Esophagus muscularis mucosa (tissue), 4 donors: ENCODE measurements around the gene IL18R1. TPM values are rescaled to one million over a fixed set of nuclear protein-coding genes. Genes with fewer than 3 reads are reported as not detected.

Source experiments
- DNase-seq: peaks from one replicate; pipeline ENCODE4 v3.0.0-alpha.2; 2017; ENCODE audit errors: extremely low spot score
- H3K27ac ChIP-seq, 4 donors: fragments of 200-600 bp; sonication (generic); replicated peaks in 1 of 4; 1 replicate in 3 of 4; 2 replicates in 1 of 4; pipeline ENCODE4 v1.5.1; 2016 to 2019; ENCODE audit warnings: mild to moderate bottlenecking in 1 of 4
- H3K27me3 ChIP-seq, 4 donors: fragments of 200-600 bp; sonication (generic); one replicate each; pipeline versions ENCODE4 v1.5.1 to v1.6.0; 2016 to 2019
- H3K36me3 ChIP-seq, 4 donors: fragments of 200-600 bp; sonication (generic); one replicate each; pipeline ENCODE4 v1.5.1; 2016 to 2019
- H3K4me1 ChIP-seq, 4 donors: fragments of 200-600 bp; sonication (generic); one replicate each; pipeline ENCODE4 v1.5.1; 2016 to 2019
- H3K4me3 ChIP-seq, 4 donors: fragments of 200-600 bp; sonication (generic); 1 replicate in 2 of 4; 2 replicates in 2 of 4; pipeline ENCODE4 v1.5.1; 2016 to 2019; ENCODE audit warnings: mild to moderate bottlenecking in 4 of 4, moderate library complexity in 1 of 4
- H3K9me3 ChIP-seq, 4 donors: fragments of 200-600 bp; sonication (generic); 1 replicate in 3 of 4; 2 replicates in 1 of 4; pipeline ENCODE4 v1.5.1; 2016 to 2019
- CTCF ChIP-seq, 3 experiments: fragments of 200-600 bp in 2 of 3; fragments of 450-650 bp in 1 of 3; sonication (generic) in 2 of 3; IDR thresholded peaks; one replicate each; pipeline ENCODE4 v1.5.1; 2017 to 2019; ENCODE audit warnings: antibody characterized with exemption in 3 of 3, mild to moderate bottlenecking in 2 of 3, moderate library complexity in 1 of 3
- EP300 ChIP-seq: sonication (generic); formaldehyde crosslinking; IDR thresholded peaks from one replicate; pipeline ENCODE4 v1.6.1; 2017; ENCODE audit warnings: antibody characterized with exemption
- POLR2A ChIP-seq: fragments of 450-650 bp; IDR thresholded peaks from one replicate; pipeline ENCODE4 v1.6.1; 2017; ENCODE audit warnings: antibody characterized with exemption, moderate library complexity, mild to moderate bottlenecking, low read depth
- POLR2AphosphoS5 ChIP-seq, 2 donors: sonication (generic); formaldehyde crosslinking; IDR thresholded peaks; one replicate each; pipeline ENCODE4 v1.6.1; 2017; ENCODE audit warnings: antibody characterized with exemption in 2 of 2
- whole genome bisulfite sequencing: methylation state at CpG from one replicate; pipeline ENCODE4 v1.1.5; 2018; 5-methylcytosine and 5-hydroxymethylcytosine counted together
- intact Hi-C: fragments of 100-400 bp; cut with DNase I; formaldehyde crosslinking; loops from one replicate; pipeline ENCODE4 v1.15.1; 2023
- total RNA-seq, 4 donors: library from RNA; depleted of rRNA; stranded (reverse); fragments of >200 nt; gene quantifications; one replicate each; pipeline versions ENCODE4 v1.1.0 to v1.2.1, GENCODE V29; 2016

The IL18R1 gene
- total RNA-seq, 4 donors from 2014 or later = 2.8 to 11.8 (median 5.2) TPM

DNA sequence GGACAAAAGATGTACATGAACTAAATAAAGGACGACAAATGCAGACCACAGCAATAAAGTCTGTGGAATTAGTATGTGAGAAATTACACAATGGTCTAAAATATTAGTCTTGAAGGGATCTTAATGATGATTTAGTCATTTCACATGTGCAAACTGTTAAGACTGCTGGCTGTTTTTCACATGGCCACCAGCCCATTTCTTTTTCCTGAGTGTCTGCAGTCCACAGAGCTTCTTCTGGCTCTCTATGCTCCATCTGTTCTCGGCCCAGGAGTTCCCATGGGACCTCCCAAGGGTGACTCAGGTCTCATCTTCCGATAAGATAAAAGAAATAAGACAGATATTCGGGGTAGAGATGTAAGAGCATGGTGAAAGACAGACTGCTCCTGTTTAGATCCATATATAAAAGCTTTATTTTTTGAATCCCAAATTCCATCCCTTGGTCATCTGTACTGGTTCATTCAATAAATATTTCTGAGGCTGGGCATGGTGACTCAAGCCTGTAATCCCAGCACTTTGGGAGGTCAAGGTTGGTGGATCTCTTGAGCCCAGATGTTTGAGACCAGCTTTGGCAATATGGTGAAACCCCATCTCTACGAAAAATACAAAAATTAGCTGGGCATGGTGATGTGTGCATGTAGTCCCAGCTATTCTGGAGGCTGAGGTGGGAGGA, 24.1 kb upstream of the IL18R1 start:
- Histone ChIP-seq H3K4me3 (no peak overlapping the region), H3K36me3 (no peaks in the 10 kb centered on the region), H3K9me3 (no peaks in the 10 kb centered on the region), H3K27ac (no peak overlapping the region), H3K4me1 (peaks cover 0 to 4% (median under 1%) of the 10 kb centered on the region in 4 donors), H3K27me3 (no peaks in the 10 kb centered on the region)
- DNase-seq = no peak
- intact Hi-C loops = no loop called here
- TF ChIP-seq EP300 = no peak
- 62% methylated on average over 5 of the region's 5 CpGs for WGBS

- intact Hi-C loops = no loop called here
- 62% methylated on average over 1 of the region's 1 CpG for WGBS
- Histone ChIP-seq H3K4me1 (peaks cover 0 to 8% (median 2%) of the 10 kb centered on the region in 4 donors), H3K27me3 (no peaks in the 10 kb centered on the region), H3K4me3 (no peak overlapping the region), H3K9me3 (no peaks in the 10 kb centered on the region), H3K27ac (no peak overlapping the region), H3K36me3 (no peaks in the 10 kb centered on the region)
- no peak for DNase-seq
- no peak for TF ChIP-seq POLR2A
These were observed 21.1 kb upstream of the IL18R1 start for GRCh38 chr2:102334486-102334885.

DNA sequence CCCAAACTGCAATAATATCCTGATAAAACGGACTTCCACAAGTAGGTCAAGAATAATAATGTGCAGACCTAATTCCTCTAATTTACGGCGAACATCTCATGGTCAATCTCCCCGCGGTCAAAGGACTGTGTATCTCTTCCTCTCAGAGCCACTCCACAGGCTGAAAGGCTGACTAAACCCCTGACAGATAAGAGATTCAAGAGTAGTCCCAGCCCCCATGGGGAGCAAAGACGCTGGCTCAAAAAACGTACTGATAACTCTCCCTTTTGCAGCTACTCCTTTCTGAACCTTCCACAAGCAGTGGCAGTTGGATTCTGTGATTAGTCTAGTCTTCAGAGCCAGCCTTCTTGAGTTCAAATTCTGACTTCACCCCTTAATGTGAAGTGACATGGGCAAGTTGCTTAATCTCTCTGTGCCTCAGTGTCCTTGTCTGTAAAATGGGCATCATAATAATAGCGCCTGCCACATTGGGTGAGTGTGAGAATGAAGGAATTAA, 19.7 kb upstream of the IL18R1 start:
- no peak for DNase-seq
- Histone ChIP-seq H3K27me3 (no peaks in the 10 kb centered on the region), H3K4me3 (no peak overlapping the region), H3K27ac (no peak overlapping the region), H3K4me1 (peaks cover 0 to 8% (median 2%) of the 10 kb centered on the region in 4 donors), H3K36me3 (no peaks in the 10 kb centered on the region), H3K9me3 (no peaks in the 10 kb centered on the region)
- WGBS = 65% methylated on average over 8 of the region's 8 CpGs
- intact Hi-C loops = no loop called here
- TF ChIP-seq POLR2A (no peak), EP300 (no peak)

DNA sequence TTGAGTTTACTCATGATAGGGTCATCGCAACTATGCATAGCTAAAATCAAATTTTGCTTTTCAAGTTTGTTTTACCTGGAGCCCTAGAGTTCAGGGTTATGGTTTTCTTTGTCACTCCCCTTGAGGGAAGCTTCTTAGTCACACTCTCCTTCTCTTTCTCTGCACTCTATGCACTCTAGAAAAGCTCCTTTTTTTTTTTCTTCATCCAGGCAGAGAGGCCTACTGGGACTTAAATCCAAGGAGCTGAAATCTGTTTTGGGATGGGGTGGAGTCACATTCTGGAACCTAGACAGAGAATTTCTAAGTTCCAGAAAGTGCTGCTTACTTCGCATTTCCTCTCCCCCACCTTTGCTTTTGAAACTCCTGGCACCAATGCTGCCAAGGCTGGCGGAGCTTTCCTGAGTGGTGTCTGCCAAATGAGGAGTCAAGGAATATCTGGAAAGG, 19.1 kb upstream of the IL18R1 start:
- no peaks in the 10 kb centered on the region for H3K27me3 ChIP-seq
- 71% methylated on average over 3 of the region's 3 CpGs for WGBS
- H3K4me1 ChIP-seq = peaks cover 0 to 8% (median 2%) of the 10 kb centered on the region in 4 donors
- intact Hi-C loops = no loop called here
- peak overlapping the region in 1 of 4 donors; percentile 27 for H3K27ac ChIP-seq
- TF ChIP-seq POLR2A (no peak), EP300 (no peak), POLR2AphosphoS5 (IDR thresholded peaks at IDR 0.05) (no peak), CTCF (IDR thresholded peaks at IDR 0.05) (no peak)
- no peak overlapping the region for H3K4me3 ChIP-seq
- no peak for DNase-seq
- peaks cover 0 to 5% (median 0%) of the 10 kb centered on the region in 4 donors for H3K36me3 ChIP-seq
- H3K9me3 ChIP-seq = no peaks in the 10 kb centered on the region

DNA sequence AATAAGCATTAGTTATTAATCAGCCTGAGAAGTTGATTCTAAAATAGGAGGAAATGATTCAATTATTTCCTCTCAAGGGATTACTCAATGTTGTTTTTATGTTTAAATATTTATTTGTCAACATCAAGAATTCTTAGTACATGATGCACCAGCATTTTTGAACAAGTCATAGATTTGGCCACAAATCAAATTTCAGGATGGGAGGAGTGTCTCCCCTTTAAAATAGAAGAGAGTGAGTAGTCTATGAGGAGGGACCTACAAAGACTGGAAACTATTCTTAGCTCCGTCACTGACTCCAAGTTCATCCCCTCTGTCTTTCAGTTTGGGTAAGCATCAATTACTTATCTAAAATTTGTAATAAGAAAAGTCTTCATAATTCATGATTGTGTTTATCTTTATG, 18.6 kb upstream of the IL18R1 start:
- peaks cover 0 to 6% (median 0%) of the 10 kb centered on the region in 4 donors for H3K36me3 ChIP-seq
- H3K9me3 ChIP-seq = no peaks in the 10 kb centered on the region
- no peak for TF ChIP-seq CTCF (IDR thresholded peaks at IDR 0.05)
- TF ChIP-seq EP300 = no peak
- no peak for TF ChIP-seq POLR2A
- no peak for TF ChIP-seq POLR2AphosphoS5 (IDR thresholded peaks at IDR 0.05)
- no peak for DNase-seq
- WGBS = 48% methylated on average over 1 of the region's 1 CpG
- peaks cover 0 to 8% (median 2%) of the 10 kb centered on the region in 4 donors for H3K4me1 ChIP-seq
- H3K27me3 ChIP-seq = no peaks in the 10 kb centered on the region
- H3K4me3 ChIP-seq = no peak overlapping the region
- intact Hi-C loops = no loop called here
- H3K27ac ChIP-seq = peak overlapping the region in 1 of 4 donors; percentile 27

- Histone ChIP-seq H3K4me3 (no peak overlapping the region), H3K27me3 (no peaks in the 10 kb centered on the region), H3K4me1 (peaks cover 0 to 8% (median 2%) of the 10 kb centered on the region in 4 donors), H3K36me3 (peaks cover 0 to 6% (median 0%) of the 10 kb centered on the region in 4 donors), H3K9me3 (no peaks in the 10 kb centered on the region), H3K27ac (no peak overlapping the region)
- intact Hi-C loops = no loop called here
- 75% methylated on average over 3 of the region's 3 CpGs for WGBS
- no peak for TF ChIP-seq EP300
- no peak for TF ChIP-seq POLR2AphosphoS5 (IDR thresholded peaks at IDR 0.05)
- TF ChIP-seq POLR2A = no peak
- DNase-seq = no peak
These were observed 17.9 kb upstream of the IL18R1 start for GRCh38 chr2:102337481-102338386.
